Panc1 (cell line): Measurements from ENCODE around the gene CDKAL1. TPM values are rescaled to one million over a fixed set of nuclear protein-coding genes. Genes with fewer than 3 reads are reported as not detected.

Source experiments
- ATAC-seq: fragments of 200-7000 bp; cut with Tn5 transposase; 2 replicates; pipeline ENCODE4 v1.9.1; 2020; ENCODE audit warnings: mild to moderate bottlenecking, moderate library complexity
- BruUV-seq: library from RNA; stranded (reverse); fragments of 400-500 nt; replicated peaks from 2 replicates; lab custom pipeline; 2021; lab: Mats Ljungman, UMichigan
- CTCF ChIA-PET: fragments of 300-600 bp; sonication (Branson Sonifier 250); formaldehyde crosslinking; loops from one replicate; lab custom pipeline; 2022; ENCODE audit warnings: antibody characterized with exemption; lab: Charles Lee
- POLR2A ChIA-PET: fragments of 300-600 bp; sonication (Branson Sonifier 250); formaldehyde crosslinking; loops from one replicate; lab custom pipeline; 2022; ENCODE audit warnings: antibody characterized with exemption; lab: Charles Lee
- DNase-seq: peaks from one replicate; pipeline ENCODE4 v3.0.0-alpha.2; 2010; ENCODE audit warnings: low read depth, low spot score
- H3K27ac ChIP-seq: 2 replicates; pipeline ENCODE4 v1.5.1; 2011; ENCODE audit warnings: mild to moderate bottlenecking, low read length, inconsistent platforms
- H3K27me3 ChIP-seq: fragments of 200-500 bp; sonication (Bioruptor generic); 2 replicates; pipeline ENCODE4 v1.6.0; 2014; ENCODE audit warnings: low read length, inconsistent platforms; ENCODE audit not compliant: control insufficient read depth, insufficient read depth
- H3K36me3 ChIP-seq: fragments of 200-500 bp; sonication (Bioruptor generic); 2 replicates; pipeline ENCODE4 v1.5.1; 2014; ENCODE audit warnings: inconsistent platforms, mild to moderate bottlenecking, low read length, moderate library complexity; ENCODE audit not compliant: control insufficient read depth, insufficient read depth
- H3K4me1 ChIP-seq: 2 replicates; pipeline ENCODE4 v1.5.1; 2011; ENCODE audit warnings: inconsistent platforms, mild to moderate bottlenecking, low read length, moderate library complexity; ENCODE audit not compliant: control insufficient read depth, insufficient read depth
- H3K4me3 ChIP-seq, 2 experiments: 2 replicates each; pipeline ENCODE4 v1.5.1; 2011 to 2012; ENCODE audit warnings: low read depth in 2 of 2, low read length in 2 of 2, mild to moderate bottlenecking in 2 of 2, inconsistent platforms in 1 of 2, moderate library complexity in 1 of 2
- H3K9me3 ChIP-seq: fragments of 200-500 bp; sonication (Bioruptor generic); 2 replicates; pipeline ENCODE4 v1.5.1; 2014; ENCODE audit warnings: low read depth, mild to moderate bottlenecking, inconsistent platforms, low read length, moderate library complexity; ENCODE audit not compliant: control insufficient read depth, insufficient read depth
- CTCF ChIP-seq: fragments of 450-650 bp; IDR thresholded peaks from 2 replicates; pipeline ENCODE4 v1.5.1; 2017; ENCODE audit warnings: mild to moderate bottlenecking
- POLR2AphosphoS5 ChIP-seq: IDR thresholded peaks from 2 replicates; pipeline ENCODE4 v1.6.1; 2012; ENCODE audit warnings: mild to moderate bottlenecking, low read depth, low read length, moderate library complexity
- REST ChIP-seq, 2 experiments: IDR thresholded peaks; 2 replicates each; pipeline ENCODE4 v1.6.1; 2011 to 2012; ENCODE audit warnings: low read depth in 2 of 2, control low read depth in 1 of 2, low read length in 1 of 2, mild to moderate bottlenecking in 1 of 2, moderate library complexity in 1 of 2; ENCODE audit not compliant: insufficient read depth in 1 of 2
- SIN3A ChIP-seq: IDR thresholded peaks from 2 replicates; pipeline ENCODE4 v1.6.1; 2012; ENCODE audit warnings: low read depth, mild to moderate bottlenecking, low read length, moderate library complexity, borderline replicate concordance; ENCODE audit not compliant: insufficient read depth
- TCF7L2 ChIP-seq: IDR thresholded peaks from 2 replicates; pipeline ENCODE4 v1.6.1; 2011; ENCODE audit warnings: mild to moderate bottlenecking, low read depth, low read length, inconsistent platforms
- in situ Hi-C: cut with HindIII; loops from 2 replicates; pipeline ENCODE4 v1.10.0; 2016; ENCODE audit warnings: low sequenced_read_pairs, low pct_unique_long_range_greater_than_20kb
- intact Hi-C: fragments of 100-400 bp; cut with micrococcal nuclease; formaldehyde crosslinking; loops from one replicate; pipeline ENCODE4 v1.10.0; 2022; ENCODE audit not compliant: unreplicated experiment
- total RNA-seq: library from RNA; stranded (reverse); gene quantifications from one replicate; pipeline ENCODE4 v1.2.1, GENCODE V29; 2021; ENCODE audit not compliant: unreplicated experiment

Gene CDKAL1
- total RNA-seq, 1 experiment from 2014 or later, result 14.5 TPM

- no peak overlapping the region for H3K27ac ChIP-seq
- in situ Hi-C loops, result no loop called here
- no peak overlapping the region for H3K4me3 ChIP-seq
- ATAC-seq (no peak), DNase-seq (no peak)
- no peaks in the 10 kb centered on the region for H3K27me3 ChIP-seq
- TF ChIP-seq SIN3A, result no peak
- no peak for TF ChIP-seq REST (IDR thresholded peaks at IDR 0.05; ENCODE audit: insufficient read depth in 1 of 2, low read depth in 2 of 2, low read length in 1 of 2)
- no peak for TF ChIP-seq TCF7L2
- TF ChIP-seq POLR2AphosphoS5, result no peak
- TF ChIP-seq CTCF, result no peak
- H3K4me1 ChIP-seq, result peaks cover 8% of the 10 kb centered on the region
- no peaks in the 10 kb centered on the region for H3K36me3 ChIP-seq
- no peaks in the 10 kb centered on the region for H3K9me3 ChIP-seq
- ChIA-PET POLR2A (no interaction called here), CTCF (interaction anchor here (0.6 kb wide), 1 partner anchor 338 kb away, joined by 6 read pairs; no protein-coding TSS in a partner anchor)
- intact Hi-C loops, result no loop called here
- no TSS peak for BruUV-seq
Measured at GRCh38 chr6:20686142-20686541, 151.9 kb downstream of the CDKAL1 start.

- in situ Hi-C loops (no loop called here), intact Hi-C loops (no loop called here)
Measured at GRCh38 chr6:20687494-20687893, 153.2 kb downstream of the CDKAL1 start.

More at GRCh38 chr6:20687494-20687893, 153.2 kb downstream of the CDKAL1 start:
- BruUV-seq, result no TSS peak
- ChIA-PET POLR2A (interaction anchor here (0.6 kb wide), 1 partner anchor 70 kb away, joined by 3 read pairs; no protein-coding TSS in a partner anchor), CTCF (no interaction called here)
- H3K9me3 ChIP-seq, result no peaks in the 10 kb centered on the region
- DNase-seq (no peak), ATAC-seq (no peak)
- H3K36me3 ChIP-seq, result no peaks in the 10 kb centered on the region
- peaks cover 8% of the 10 kb centered on the region for H3K4me1 ChIP-seq
- no peak overlapping the region for H3K27ac ChIP-seq
- H3K4me3 ChIP-seq, result no peak overlapping the region
- no peaks in the 10 kb centered on the region for H3K27me3 ChIP-seq
- no peak for TF ChIP-seq POLR2AphosphoS5
- no peak for TF ChIP-seq CTCF
- no peak for TF ChIP-seq TCF7L2
- no peak for TF ChIP-seq REST (IDR thresholded peaks at IDR 0.05; ENCODE audit: insufficient read depth in 1 of 2, low read depth in 2 of 2, low read length in 1 of 2)
- no peak for TF ChIP-seq SIN3A
